Measurements from ENCODE around the gene KLHL30. TPM values are rescaled to one million over a fixed set of nuclear protein-coding genes. Genes with fewer than 3 reads are reported as not detected.

The KLHL30 gene
- total and polyA plus RNA-seq, 2 donors (not counting 1 experiment from before 2014, with no cell fraction given): 1.2 to 1.6 TPM

GRCh38 chr2:238132463-238133450, 5.7 kb upstream of the KLHL30 start:
- Histone ChIP-seq H3K36me3 (ENCODE audit: control insufficient read depth, insufficient read depth, low read length) (no peaks in the 10 kb centered on the region), H4K20me1 (ENCODE audit: control insufficient read depth, extremely low read depth, insufficient read depth, low read length) (no peaks in the 10 kb centered on the region), H3K27me3 (ENCODE audit: control insufficient read depth, insufficient read depth, low read length) (no peaks in the 10 kb centered on the region), H3K27ac (ENCODE audit: insufficient read depth, low read length) (no peak overlapping the region), H3K9me3 (ENCODE audit: control insufficient read depth, insufficient read depth, low read depth, low read length) (no peaks in the 10 kb centered on the region), H3K79me2 (ENCODE audit: control insufficient read depth, insufficient read depth, low read length) (no peaks in the 10 kb centered on the region), H3K4me3 (replicated peaks in 1 of 4; ENCODE audit: control extremely low read depth in 1 of 4, insufficient read depth in 1 of 4, low read depth in 3 of 4, low read length in 4 of 4) (no peak overlapping the region), H3K4me2 (ENCODE audit: extremely low read depth, insufficient read depth, low read length) (no peak overlapping the region), H3K9ac (ENCODE audit: insufficient read depth, low read length) (no peak overlapping the region), H2AFZ (ENCODE audit: low read length) (no peak overlapping the region), H3K4me1 (ENCODE audit: control insufficient read depth, extremely low read depth, insufficient read depth, low read length) (peaks cover 3% of the 10 kb centered on the region)
- no peak for DNase-seq (ENCODE audit: low read depth in 2 of 2)
- TF ChIP-seq CTCF (conservative IDR thresholded peaks at IDR 0.05 in 1 of 2, IDR thresholded peaks at IDR 0.05 in 1 of 2; ENCODE audit: low read depth in 1 of 2, low read length in 2 of 2) (no peak), EZH2 (IDR thresholded peaks at IDR 0.05; ENCODE audit: low read length, missing control alignments) (no peak)

- H3K27ac ChIP-seq (ENCODE audit: insufficient read depth, low read length): no peak overlapping the region
- no peak overlapping the region for H3K4me2 ChIP-seq (ENCODE audit: extremely low read depth, insufficient read depth, low read length)
- no peak overlapping the region for H3K4me3 ChIP-seq (replicated peaks in 1 of 4; ENCODE audit: control extremely low read depth in 1 of 4, insufficient read depth in 1 of 4, low read depth in 3 of 4, low read length in 4 of 4)
- no peaks in the 10 kb centered on the region for H4K20me1 ChIP-seq (ENCODE audit: control insufficient read depth, extremely low read depth, insufficient read depth, low read length)
- no peak for DNase-seq (ENCODE audit: low read depth in 2 of 2)
- no peaks in the 10 kb centered on the region for H3K36me3 ChIP-seq (ENCODE audit: control insufficient read depth, insufficient read depth, low read length)
- H3K4me1 ChIP-seq (ENCODE audit: control insufficient read depth, extremely low read depth, insufficient read depth, low read length): peaks cover 8% of the 10 kb centered on the region
- H3K27me3 ChIP-seq (ENCODE audit: control insufficient read depth, insufficient read depth, low read length): no peaks in the 10 kb centered on the region
- H3K9ac ChIP-seq (ENCODE audit: insufficient read depth, low read length): no peak overlapping the region
- H3K9me3 ChIP-seq (ENCODE audit: control insufficient read depth, insufficient read depth, low read depth, low read length): no peaks in the 10 kb centered on the region
- no peak for TF ChIP-seq EZH2 (IDR thresholded peaks at IDR 0.05; ENCODE audit: low read length, missing control alignments)
- no peak for TF ChIP-seq CTCF (conservative IDR thresholded peaks at IDR 0.05 in 1 of 2, IDR thresholded peaks at IDR 0.05 in 1 of 2; ENCODE audit: low read depth in 1 of 2, low read length in 2 of 2)
- no peak overlapping the region for H2AFZ ChIP-seq (ENCODE audit: low read length)
- H3K79me2 ChIP-seq (ENCODE audit: control insufficient read depth, insufficient read depth, low read length): no peaks in the 10 kb centered on the region
Measured at GRCh38 chr2:238133499-238134392, 4.7 kb upstream of the KLHL30 start.

GRCh38 chr2:238134393-238134785, 4.1 kb upstream of the KLHL30 start:
- TF ChIP-seq CTCF (conservative IDR thresholded peaks at IDR 0.05 in 1 of 2, IDR thresholded peaks at IDR 0.05 in 1 of 2; ENCODE audit: low read depth in 1 of 2, low read length in 2 of 2) (no peak), EZH2 (IDR thresholded peaks at IDR 0.05; ENCODE audit: low read length, missing control alignments) (no peak)
- Histone ChIP-seq H3K4me2 (ENCODE audit: extremely low read depth, insufficient read depth, low read length) (no peak overlapping the region), H3K9ac (ENCODE audit: insufficient read depth, low read length) (no peak overlapping the region), H3K79me2 (ENCODE audit: control insufficient read depth, insufficient read depth, low read length) (no peaks in the 10 kb centered on the region), H3K27ac (ENCODE audit: insufficient read depth, low read length) (no peak overlapping the region), H2AFZ (ENCODE audit: low read length) (no peak overlapping the region), H3K4me3 (replicated peaks in 1 of 4; ENCODE audit: control extremely low read depth in 1 of 4, insufficient read depth in 1 of 4, low read depth in 3 of 4, low read length in 4 of 4) (no peak overlapping the region), H3K9me3 (ENCODE audit: control insufficient read depth, insufficient read depth, low read depth, low read length) (no peaks in the 10 kb centered on the region), H4K20me1 (ENCODE audit: control insufficient read depth, extremely low read depth, insufficient read depth, low read length) (no peaks in the 10 kb centered on the region), H3K4me1 (ENCODE audit: control insufficient read depth, extremely low read depth, insufficient read depth, low read length) (peaks cover 8% of the 10 kb centered on the region), H3K27me3 (ENCODE audit: control insufficient read depth, insufficient read depth, low read length) (no peaks in the 10 kb centered on the region), H3K36me3 (ENCODE audit: control insufficient read depth, insufficient read depth, low read length) (no peaks in the 10 kb centered on the region)
- no peak for DNase-seq (ENCODE audit: low read depth in 2 of 2)
